ENCODE data around the gene DEFB128.

DEFB128 gene

DNA sequence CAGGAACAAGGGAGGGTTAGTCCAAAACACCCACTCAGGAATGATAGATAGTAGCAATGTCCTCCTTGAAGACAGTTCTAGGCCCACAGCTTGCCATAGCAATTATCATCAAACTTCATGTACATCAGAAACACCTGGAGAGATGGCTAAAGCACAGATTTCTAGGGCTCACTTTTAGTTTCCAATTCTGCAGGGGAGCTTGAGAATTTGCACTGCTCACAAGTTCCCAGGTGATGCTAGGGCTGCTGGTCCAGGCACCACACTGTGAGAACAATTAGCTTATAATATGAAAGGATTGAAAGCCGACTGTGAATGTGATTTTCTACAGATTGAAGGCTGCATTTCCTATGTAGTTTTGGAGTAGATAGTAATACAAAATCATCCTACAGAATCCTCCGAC is 43.6 kb downstream of the DEFB128 start:
- no peak for DNase-seq

DNA sequence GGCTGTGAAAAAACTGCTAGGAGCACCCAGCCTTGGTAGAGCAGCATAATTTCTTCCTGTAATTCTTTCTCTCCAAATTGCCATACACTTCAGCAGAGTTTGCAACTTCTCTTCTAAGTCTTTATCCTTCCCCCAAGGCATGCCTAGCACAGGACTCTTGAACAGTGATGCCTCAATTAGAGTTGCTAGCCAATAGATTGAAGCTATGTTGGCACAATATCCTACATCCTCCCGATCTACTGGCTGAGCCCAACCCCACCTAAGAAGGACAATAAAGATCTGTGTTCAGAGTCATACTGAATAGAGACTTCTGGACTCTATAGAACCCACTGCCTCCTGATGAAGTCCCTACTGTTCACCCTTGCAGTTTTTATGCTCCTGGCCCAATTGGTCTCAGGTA is 47.2 kb downstream of the DEFB128 start, which contains the start of gene DEFB126:
TSS of gene DEFB126 (plus strand) at position 301 of the 400 bp plus-strand sequence. CDS start at position 340, 39 bp downstream.
- DNase-seq: no peak
